SK-N-MC (cell line): ENCODE results near the gene B4GALT1.

Experiments
- DNase-seq: peaks from one replicate; pipeline ENCODE4 v3.0.0-alpha.2; 2011; ENCODE audit warnings: low read depth, low spot score
- H3K27ac ChIP-seq: fragments of 200-600 bp; sonication (generic); 2 replicates; pipeline ENCODE4 v1.5.1; 2016; ENCODE audit warnings: mixed run types
- H3K36me3 ChIP-seq: fragments of 200-600 bp; sonication (generic); 2 replicates; pipeline ENCODE4 v1.6.1; 2017; ENCODE audit warnings: antibody characterized with exemption, low read length, mixed read lengths; ENCODE audit not compliant: insufficient read depth
- H3K4me3 ChIP-seq: fragments of 200-600 bp; sonication (generic); 2 replicates; pipeline ENCODE4 v1.5.1; 2016
- H3K9ac ChIP-seq: fragments of 200-600 bp; sonication (generic); 2 replicates; pipeline ENCODE4 v1.8.0; 2017; ENCODE audit warnings: mixed run types, mixed read lengths; ENCODE audit not compliant: insufficient read length
- H3K9me3 ChIP-seq: fragments of 200-600 bp; sonication (generic); 2 replicates; pipeline ENCODE4 v1.6.1; 2017; ENCODE audit warnings: low read depth, mild to moderate bottlenecking, antibody characterized with exemption, low read length, moderate library complexity, mixed read lengths
- EZH2 ChIP-seq: fragments of 200-600 bp; sonication (generic); IDR thresholded peaks from one replicate; pipeline ENCODE4 v1.6.1; 2017; ENCODE audit warnings: antibody characterized with exemption
- FOXP2 ChIP-seq: optimal IDR thresholded peaks from 2 replicates; pipeline ENCODE3; 2011; ENCODE audit warnings: mild to moderate bottlenecking, moderate library complexity; ENCODE audit not compliant: insufficient read depth; ENCODE audit errors: extremely low read length, control extremely low read depth
- POLR2AphosphoS5 ChIP-seq: IDR thresholded peaks from 2 replicates; pipeline ENCODE4 v1.6.1; 2012; ENCODE audit warnings: mild to moderate bottlenecking, low read depth, low read length, borderline replicate concordance

Gene B4GALT1

GRCh38 chr9:33139421-33140228 lies 27.5 kb downstream of the B4GALT1 start:
- Histone ChIP-seq H3K27ac (no peak overlapping the region), H3K9me3 (no peaks in the 10 kb centered on the region), H3K36me3 (no peaks in the 10 kb centered on the region), H3K4me3 (no peak overlapping the region), H3K9ac (no peak overlapping the region)
- TF ChIP-seq FOXP2: no peak
- no peak for TF ChIP-seq POLR2AphosphoS5
- TF ChIP-seq EZH2: no peak
- no peak for DNase-seq

DNA sequence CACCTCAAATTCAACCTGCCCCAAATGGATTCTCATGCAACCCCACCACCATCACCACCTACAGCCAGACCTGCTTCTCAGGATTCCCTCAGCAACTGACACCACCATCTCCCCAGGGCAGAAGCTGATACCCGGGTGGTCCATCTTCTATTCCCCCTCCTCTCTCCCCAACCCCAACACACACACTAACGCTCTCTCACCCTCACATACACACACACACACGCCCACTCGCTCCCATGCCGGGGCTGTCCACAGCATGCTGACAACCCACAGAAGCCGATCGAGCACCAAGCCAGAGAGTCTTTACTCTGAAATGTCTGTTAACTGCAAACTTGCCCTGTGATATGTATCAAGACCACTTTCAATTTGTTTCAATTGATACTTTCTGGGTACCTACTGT lies 28.4 kb downstream of the B4GALT1 start:
- Histone ChIP-seq H3K9ac (no peak overlapping the region), H3K36me3 (peaks cover 4% of the 10 kb centered on the region; the same call in 1 of the 2 replicates), H3K4me3 (no peak overlapping the region), H3K27ac (no peak overlapping the region), H3K9me3 (no peaks in the 10 kb centered on the region)
- no peak for DNase-seq
- no peak for TF ChIP-seq FOXP2
- TF ChIP-seq POLR2AphosphoS5: no peak
- TF ChIP-seq EZH2: no peak

DNA sequence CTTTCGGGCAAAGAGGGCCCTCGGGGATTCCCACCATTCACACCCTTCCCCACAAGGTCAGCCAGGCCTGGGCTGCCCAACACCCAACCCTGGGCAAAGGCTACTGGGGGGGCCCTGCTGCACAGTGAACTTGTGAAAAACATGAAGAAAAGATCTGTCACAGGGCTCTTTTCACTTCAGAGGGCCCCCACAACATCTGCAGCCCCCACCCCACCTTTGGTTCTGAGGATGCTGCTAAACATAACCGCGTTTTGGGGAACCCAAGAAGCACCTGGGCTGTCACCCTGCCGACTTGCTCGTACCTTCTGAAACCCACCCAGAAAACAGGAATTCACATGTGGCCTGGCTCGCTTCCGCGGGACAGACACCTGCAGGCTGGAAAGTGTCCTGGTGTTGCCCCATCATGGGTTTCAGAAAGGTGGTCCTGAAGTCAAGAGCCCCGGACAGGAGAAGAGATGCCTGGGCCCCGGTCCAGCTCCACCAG lies 29.3 kb downstream of the B4GALT1 start:
- Histone ChIP-seq H3K27ac (no peak overlapping the region), H3K9me3 (no peaks in the 10 kb centered on the region), H3K36me3 (peaks cover 10% of the 10 kb centered on the region; the same call in 1 of the 2 replicates), H3K9ac (no peak overlapping the region), H3K4me3 (no peak overlapping the region)
- DNase-seq: no peak
- TF ChIP-seq FOXP2: no peak
- no peak for TF ChIP-seq POLR2AphosphoS5
- TF ChIP-seq EZH2: no peak

GRCh38 chr9:33136721-33137670 lies 30.1 kb downstream of the B4GALT1 start:
- TF ChIP-seq FOXP2 (no peak), EZH2 (no peak), POLR2AphosphoS5 (no peak)
- no peak overlapping the region for H3K27ac ChIP-seq
- DNase-seq: no peak
- H3K36me3 ChIP-seq: peaks cover 10% of the 10 kb centered on the region; the same call in 1 of the 2 replicates
- H3K4me3 ChIP-seq: no peak overlapping the region
- no peak overlapping the region for H3K9ac ChIP-seq
- no peaks in the 10 kb centered on the region for H3K9me3 ChIP-seq

DNA sequence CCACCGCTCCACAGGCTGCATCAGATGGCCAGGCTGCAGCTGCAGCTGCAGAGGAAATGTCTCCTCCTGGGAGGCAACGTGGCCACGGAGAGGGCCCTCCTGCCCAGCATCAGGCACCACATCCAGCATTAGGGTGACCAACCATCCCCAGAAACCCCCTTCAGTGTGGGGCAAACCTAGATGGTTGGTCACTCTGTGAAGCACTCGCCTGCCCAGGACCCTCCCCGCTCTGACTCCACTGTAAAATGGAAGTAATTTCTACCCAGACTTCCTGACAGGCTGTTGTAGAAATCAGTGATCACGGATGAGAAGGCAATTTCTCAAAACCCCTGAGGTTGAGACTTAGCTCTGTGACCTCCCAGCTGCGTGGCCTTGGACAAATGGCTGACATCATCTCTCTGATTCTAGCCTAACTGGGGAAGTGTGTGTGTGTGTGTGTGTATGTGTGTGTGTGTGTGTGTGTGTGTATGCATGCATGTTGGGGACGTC lies 31.6 kb downstream of the B4GALT1 start:
- H3K27ac ChIP-seq: no peak overlapping the region
- H3K36me3 ChIP-seq: peaks cover 10% of the 10 kb centered on the region; the same call in 1 of the 2 replicates
- TF ChIP-seq EZH2: no peak
- no peak for TF ChIP-seq FOXP2
- no peak for TF ChIP-seq POLR2AphosphoS5
- H3K4me3 ChIP-seq: no peak overlapping the region
- H3K9ac ChIP-seq: no peak overlapping the region
- no peaks in the 10 kb centered on the region for H3K9me3 ChIP-seq
- DNase-seq: no peak

DNA sequence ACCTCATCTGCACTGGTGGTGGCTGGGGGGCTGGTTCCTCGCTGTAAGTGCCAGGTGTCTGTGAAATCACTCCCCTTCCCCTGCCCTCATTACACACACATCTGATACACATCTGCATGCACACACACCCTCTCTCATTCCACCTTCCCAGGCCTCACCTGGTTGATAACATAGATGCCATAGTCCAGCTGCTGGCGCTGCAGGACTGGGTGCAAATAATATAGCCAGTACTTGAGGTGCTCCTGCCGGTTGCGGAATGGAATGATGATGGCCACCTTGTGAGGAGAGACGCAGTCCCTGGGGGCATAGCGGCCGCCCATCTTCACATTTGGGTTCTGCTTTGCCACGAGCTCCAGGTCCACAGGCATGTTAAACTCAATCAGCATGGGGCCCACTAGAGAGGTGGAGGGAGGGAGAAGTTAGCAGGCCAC lies 32.1 kb downstream of the B4GALT1 start:
- H3K9ac ChIP-seq: no peak overlapping the region
- H3K27ac ChIP-seq: no peak overlapping the region
- no peak overlapping the region for H3K4me3 ChIP-seq
- H3K36me3 ChIP-seq: peaks cover 10% of the 10 kb centered on the region; the same call in 1 of the 2 replicates
- H3K9me3 ChIP-seq: no peaks in the 10 kb centered on the region
- no peak for DNase-seq
- TF ChIP-seq POLR2AphosphoS5 (no peak), FOXP2 (no peak), EZH2 (no peak)

- Histone ChIP-seq H3K27ac (no peak overlapping the region), H3K4me3 (no peak overlapping the region), H3K36me3 (peaks cover 10% of the 10 kb centered on the region; the same call in 1 of the 2 replicates), H3K9ac (no peak overlapping the region), H3K9me3 (no peaks in the 10 kb centered on the region)
- no peak for DNase-seq
- TF ChIP-seq POLR2AphosphoS5: no peak
- TF ChIP-seq FOXP2: no peak
- no peak for TF ChIP-seq EZH2
Measured at GRCh38 chr9:33133186-33133585, 34.0 kb downstream of the B4GALT1 start.
